Measurements from ENCODE around the gene CEP152.
"Not testable (repeated sequence)": the region's sequence is repeated elsewhere in the genome, so short reads cannot be mapped to it uniquely, and the experiment has no call there.

CEP152 gene, protein sequence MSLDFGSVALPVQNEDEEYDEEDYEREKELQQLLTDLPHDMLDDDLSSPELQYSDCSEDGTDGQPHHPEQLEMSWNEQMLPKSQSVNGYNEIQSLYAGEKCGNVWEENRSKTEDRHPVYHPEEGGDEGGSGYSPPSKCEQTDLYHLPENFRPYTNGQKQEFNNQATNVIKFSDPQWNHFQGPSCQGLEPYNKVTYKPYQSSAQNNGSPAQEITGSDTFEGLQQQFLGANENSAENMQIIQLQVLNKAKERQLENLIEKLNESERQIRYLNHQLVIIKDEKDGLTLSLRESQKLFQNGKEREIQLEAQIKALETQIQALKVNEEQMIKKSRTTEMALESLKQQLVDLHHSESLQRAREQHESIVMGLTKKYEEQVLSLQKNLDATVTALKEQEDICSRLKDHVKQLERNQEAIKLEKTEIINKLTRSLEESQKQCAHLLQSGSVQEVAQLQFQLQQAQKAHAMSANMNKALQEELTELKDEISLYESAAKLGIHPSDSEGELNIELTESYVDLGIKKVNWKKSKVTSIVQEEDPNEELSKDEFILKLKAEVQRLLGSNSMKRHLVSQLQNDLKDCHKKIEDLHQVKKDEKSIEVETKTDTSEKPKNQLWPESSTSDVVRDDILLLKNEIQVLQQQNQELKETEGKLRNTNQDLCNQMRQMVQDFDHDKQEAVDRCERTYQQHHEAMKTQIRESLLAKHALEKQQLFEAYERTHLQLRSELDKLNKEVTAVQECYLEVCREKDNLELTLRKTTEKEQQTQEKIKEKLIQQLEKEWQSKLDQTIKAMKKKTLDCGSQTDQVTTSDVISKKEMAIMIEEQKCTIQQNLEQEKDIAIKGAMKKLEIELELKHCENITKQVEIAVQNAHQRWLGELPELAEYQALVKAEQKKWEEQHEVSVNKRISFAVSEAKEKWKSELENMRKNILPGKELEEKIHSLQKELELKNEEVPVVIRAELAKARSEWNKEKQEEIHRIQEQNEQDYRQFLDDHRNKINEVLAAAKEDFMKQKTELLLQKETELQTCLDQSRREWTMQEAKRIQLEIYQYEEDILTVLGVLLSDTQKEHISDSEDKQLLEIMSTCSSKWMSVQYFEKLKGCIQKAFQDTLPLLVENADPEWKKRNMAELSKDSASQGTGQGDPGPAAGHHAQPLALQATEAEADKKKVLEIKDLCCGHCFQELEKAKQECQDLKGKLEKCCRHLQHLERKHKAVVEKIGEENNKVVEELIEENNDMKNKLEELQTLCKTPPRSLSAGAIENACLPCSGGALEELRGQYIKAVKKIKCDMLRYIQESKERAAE (N-terminal part only)

DNA sequence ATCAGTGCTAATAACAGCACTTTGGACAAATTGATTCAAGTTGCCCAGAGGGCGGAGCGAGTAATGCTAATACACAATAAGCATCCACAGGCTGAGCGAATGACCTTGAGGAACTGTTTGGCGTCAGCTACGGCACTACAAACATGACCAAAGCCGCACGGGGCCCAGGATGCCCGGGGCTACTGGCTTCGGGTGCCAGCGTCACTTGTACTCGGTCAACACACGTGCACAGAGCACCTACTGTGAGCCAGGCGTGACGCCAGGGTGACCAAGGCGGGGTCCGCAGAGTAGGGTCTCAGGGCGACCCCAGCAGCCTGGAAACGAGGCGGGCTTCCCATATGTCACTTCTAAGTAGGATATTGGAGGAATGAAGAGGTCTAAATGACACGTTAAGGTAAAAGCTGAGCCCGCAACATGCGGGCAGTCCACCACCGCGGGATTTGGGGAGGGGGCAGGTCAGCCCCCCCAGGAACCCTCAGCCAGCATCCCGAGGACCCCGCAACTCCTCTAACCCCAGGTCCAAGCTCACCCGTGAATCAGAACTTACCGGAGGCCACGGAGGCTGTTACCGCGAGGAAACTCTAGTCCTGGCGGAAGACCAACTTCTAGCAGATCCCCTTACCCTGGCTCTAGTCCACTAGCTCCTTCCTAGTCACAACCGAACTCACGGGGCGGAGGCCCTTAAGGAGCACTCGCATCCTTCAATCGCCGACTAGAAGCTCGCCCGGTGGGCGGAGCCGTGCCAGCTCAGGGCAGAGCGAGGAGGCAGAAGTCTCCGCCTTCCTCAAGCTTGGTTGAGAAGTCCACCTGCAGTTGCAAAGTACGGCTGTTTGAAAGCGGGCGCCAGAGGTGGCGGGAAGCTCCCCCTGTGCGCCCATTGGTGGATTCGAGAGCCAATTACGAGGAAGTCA lies at the start of gene CEP152:
Gene CEP152 (minus strand): TSS at position 656 of the 911 bp plus-strand sequence. CDS start 5,420 bp downstream, outside the sequence.
- DNase-seq, result peak; percentile 97 to 98

DNA sequence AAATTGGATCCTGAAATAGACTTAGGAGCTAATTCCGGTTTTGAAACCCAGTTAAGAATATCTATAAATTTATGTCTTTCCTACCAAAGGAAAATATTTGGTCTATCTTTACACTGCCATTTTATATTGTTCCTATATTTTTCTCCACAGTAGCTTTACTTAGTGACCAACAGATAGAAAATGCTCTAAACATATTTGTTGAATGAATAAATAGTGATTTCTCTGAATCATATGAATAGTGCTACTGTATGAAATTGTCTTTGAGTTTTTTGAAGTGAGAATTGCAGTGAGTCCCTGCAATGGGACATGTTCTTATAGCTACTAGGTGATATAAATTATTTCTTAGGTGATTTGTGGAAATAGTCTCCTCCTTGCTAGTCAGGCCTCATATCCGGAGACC lies 48.6 kb upstream of the CEP152 start:
- no peak for DNase-seq

DNA sequence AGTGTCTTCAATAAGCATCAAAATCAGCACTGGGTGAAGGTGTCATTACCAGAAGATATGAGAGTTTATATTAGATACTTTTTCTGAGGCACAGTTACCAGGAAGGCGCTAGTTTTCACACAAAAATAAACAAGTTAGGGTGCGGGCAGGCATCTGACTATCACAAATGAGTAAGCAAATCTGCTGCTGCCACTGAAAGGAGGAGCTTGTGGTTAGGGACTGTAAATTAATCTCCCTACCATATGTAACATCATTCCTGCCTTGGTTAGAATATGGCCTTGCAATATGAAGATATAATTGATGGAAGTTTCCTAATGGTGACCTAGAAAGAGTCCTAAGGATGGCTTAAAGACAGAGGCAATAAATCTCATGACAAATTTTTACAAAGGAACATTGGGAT lies 47.5 kb upstream of the CEP152 start:
- no peak for DNase-seq

DNA sequence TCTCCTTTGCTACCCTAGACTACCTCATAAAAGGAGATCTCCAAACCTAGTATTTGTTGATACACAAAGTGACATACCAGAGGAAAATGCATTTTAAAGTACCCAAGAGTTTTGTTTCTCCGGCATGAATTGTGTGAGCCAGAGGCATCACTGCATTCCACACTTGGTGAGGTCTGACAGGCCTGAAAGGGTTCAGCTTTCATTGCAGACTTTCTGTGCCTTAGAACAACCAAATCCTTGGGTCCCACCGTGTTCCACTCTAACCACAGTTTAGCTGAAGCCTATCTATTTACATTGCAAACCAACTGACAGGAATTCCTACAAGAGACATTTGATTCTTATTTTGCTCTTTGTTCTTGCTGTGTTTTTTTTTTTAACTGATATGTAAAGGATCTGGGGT lies 46.1 kb upstream of the CEP152 start:
- no peak for DNase-seq

DNA sequence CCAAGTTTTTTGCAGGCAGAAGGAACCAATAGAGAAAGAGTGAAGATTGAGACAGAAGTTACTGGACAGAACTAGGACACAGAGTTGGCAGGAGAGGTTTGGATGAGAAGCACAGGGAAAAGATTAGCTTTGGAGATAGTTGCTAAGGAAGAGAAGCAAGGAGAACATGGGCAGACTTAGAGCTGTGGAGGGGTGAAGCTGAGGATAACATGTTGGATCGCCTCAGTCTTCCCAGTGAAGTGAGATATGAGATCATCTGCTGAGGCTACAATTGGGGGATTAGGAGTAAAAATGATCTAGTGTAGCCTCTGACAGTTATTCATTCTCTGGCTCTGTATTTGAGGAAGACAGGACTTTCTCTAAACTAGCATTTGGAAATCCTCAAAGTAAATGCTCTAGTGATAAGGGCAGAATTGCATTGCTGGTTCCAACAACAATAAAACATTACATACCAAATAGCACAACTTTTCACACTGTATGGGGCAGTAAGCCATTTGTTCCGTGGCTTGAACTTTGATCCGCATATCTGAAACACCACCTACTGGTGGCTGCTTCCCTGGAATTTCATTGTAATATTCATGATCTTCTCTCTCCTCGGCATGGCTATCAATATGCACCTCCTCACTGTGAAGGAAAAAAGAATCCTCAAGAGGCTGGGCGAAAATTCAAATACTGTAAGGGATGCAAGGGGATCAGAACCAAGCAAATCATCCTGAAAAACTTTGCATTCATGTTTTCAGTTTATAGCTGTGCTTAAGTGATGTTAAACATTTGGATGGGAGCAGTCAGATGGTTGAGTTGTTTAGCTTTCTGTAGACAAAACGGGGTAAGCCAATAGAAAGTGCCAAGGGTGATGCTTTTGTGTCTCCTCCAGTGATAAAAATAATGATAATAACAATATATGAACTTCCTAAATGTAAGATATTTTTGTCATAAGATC lies 44.9 kb upstream of the CEP152 start:
- no peak for DNase-seq

DNA sequence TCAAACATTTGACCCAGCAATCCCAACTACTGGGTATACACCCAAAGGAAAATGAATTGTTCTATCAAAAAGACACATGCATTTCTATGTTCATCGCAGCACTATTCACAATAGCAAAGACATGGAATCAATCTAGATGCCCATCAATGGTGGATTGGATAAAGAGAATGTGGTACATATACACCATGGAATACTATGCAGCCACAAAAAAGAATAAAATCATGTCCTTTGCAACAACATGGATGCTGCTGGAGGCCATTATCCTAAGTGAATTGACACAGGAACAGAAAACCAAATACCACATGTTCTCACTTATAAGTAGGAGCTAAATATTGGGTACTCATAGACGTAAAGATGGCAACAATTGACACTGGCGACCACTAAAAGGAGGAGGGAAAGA lies 43.6 kb upstream of the CEP152 start:
- DNase-seq, result not testable (repeated sequence)

DNA sequence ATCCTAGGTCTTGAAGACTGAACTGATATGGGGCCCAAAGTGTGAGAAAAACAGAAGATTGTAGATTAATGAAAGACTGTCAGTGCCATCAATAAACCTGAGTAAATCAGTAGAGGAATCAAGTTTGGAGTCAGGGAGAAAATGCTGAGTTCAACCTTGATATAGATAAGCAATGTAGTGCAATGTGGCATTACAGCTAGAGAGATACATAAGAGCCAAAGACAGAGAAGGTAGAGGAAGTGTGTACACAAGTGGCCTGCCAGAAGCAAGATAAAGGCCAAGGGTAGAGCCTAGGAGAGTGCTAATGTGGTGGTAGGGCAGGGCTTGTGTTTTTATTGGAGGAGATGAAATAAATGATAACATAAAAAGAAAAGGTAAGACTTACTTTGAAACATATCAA lies 41.1 kb upstream of the CEP152 start:
- no peak for DNase-seq

DNA sequence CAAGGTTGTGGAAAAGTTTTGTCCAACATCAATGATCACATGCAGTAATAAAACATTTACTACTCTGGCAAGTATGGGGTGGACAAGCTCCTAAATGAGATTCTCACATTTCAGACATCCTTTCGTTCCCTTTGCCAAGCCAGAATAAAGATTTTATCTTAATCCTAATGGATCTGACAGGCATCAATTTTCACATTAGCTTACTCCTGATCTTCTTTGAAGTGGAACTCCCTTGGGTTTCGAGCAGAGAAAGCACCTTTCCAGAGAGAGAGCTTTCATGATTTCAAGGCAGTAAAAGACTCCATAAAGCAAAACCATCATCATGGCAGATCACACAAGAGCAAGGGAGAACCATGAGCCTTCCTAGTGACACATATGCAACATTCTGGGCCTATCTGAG lies 39.8 kb upstream of the CEP152 start:
- no peak for DNase-seq

DNA sequence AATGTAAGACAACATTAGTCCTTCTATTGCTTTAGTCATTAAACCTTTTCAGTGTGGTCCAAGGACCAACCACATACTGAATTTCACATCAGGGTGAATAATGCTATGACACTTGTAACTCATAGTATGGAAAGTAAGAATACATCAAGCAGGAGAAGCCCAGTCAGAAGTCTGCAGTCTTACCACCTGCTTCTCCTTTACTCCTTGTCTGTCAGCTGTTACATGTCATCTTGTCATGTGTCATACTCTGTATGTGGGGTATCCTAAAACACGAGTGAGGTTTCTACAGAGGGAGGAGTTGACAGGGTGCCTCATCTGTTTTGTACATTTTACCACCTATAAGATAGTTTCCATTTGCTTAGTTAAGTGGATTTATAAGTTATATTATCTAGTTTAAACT lies 34.3 kb upstream of the CEP152 start:
- no peak for DNase-seq

DNA sequence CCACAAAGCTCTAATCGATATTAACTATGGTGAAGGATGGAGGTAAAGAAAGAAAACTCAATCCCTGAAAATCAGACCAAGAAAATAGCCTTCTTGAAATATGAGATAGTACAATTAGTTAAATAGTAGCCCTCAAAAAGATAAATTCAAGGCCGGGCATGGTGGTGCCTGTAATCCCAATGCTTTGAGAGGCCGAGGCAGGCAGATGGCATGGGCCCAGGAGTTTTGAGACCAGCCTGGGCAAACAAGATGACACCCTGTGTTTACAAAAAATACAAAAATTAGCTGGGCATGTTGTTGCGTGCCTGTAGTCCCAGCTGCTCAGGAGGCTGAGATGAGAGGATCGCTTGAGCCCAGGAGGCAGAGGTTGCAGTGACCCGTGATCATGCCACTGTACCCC lies 31.6 kb upstream of the CEP152 start:
- DNase-seq, result no peak

DNA sequence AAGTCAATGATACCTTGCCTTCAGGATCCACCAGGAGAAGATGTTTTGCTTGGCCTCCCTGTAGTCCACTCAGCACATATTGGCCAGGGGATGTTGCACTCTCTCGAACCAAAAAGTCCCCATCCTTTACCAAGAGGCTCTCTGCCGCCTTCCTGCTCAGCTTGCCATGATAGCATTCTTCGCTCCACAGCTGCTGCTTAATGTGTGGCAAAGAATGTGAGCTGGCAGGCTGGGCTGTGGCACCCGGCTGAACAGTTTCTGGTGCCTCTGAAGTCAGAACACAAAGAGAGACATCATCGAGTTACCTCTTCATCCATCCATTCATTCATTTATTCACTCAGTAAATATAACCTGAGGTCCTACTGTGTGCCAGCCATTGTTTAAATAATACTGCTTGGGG lies 23.9 kb upstream of the CEP152 start:
- no peak for DNase-seq

DNA sequence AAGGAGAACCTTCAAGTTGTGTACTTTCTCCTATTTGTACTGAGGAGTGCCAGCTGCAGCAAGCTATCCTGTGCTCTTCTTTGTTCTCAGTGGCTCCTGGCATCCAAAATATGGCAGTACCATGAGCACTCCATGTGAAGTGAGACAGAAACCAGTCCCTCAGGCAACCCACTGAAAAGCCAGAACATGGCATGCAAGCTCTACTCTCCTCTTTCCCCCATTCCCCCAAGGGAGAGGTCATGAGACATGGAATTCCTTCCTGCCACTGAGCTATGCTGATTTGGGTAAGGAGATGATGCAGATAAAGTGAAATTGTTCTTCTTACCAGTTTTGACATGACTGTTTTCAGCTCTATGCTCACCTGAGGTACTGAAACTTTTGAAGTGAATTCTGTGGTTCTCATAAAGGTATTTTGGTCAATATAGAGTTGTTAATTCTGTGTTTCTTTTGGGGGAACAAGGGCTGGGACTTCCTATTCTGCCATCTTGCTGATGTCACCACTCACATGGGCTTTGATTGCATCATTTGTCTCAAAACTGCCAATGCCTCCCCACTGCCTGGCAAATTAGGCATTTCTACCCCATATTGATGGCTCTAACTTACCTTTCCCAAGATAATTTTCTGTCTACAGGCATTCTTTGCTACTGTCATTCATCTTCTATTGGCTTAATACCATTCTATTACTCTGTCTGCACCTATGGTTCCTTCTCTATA lies 22.8 kb upstream of the CEP152 start:
- DNase-seq, result no peak

DNA sequence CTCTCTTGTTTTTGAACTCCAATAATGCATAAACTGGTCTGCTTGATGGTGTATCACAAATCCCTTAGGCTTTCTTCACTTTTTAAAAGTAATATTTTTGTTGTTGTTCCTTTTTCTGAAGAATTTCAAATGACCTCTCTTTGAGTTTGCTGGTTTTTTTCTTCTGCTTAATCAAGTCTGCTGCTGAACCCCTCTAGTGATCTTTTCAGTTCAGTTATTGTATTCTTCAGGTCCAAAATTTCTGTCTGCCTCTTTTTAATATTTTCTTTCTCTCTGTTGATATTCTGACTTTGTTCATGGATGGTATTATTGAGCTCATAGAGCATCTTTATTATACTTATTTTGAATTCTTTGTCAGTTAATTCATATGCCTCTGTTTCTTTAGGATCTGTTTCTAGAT lies 21.8 kb upstream of the CEP152 start:
- DNase-seq, result no peak

DNA sequence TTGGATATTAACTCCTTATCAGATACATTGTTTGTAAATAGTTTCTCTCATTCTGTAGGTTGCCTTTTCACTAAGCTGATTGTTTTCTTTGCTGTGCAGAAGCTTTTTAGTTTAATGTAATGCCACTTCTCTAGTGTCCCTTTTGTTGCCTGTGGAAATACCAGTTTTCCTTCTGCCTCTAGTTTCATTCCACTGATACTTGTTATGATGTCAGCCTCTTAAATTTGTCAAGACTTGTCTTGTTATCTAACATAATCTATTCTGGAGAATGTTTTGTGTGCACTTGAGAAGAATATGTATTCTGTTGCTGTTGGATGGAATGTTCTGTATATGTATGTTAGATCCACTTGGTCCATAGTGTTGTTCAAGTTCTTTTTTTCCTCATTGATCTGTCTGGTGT lies 18.0 kb upstream of the CEP152 start:
- no peak for DNase-seq

DNA sequence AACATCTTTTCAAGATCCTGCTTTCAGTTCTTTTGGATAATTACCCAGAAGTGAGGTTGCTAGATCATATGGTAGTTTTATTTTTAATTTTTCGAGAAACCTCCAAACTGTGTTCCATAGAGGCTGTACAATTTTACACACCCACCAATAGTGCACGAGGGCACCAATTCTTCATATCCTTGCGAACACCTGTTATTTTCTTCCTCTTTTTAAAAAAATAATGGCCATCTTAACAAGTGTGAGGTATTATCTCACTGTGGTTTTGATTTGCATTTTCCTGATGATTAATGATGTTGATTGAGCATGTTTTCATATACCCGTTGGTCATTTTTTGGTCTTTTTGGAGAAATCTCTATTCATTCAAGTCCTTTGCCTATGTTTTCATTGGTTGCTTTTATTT lies 17.6 kb upstream of the CEP152 start:
- no peak for DNase-seq

DNA sequence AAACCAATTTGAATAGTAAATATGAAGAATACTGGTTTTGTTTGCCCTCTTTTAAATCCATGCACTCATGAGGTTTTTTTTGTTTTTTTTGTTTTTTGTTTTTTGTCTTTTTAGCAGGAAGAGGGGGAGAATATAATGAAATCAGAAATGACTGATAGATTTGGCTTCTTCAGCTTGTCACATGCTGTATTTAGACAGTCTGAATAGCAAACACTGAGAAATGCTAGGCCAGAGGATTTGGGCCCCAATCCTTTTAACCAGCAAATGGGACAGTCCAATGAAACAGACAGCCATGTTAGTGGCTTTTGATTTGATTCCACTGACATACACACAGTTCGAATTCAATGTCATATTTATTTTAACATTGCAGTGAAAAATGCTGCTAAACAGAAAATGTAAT lies 14.2 kb upstream of the CEP152 start:
- DNase-seq, result no peak

DNA sequence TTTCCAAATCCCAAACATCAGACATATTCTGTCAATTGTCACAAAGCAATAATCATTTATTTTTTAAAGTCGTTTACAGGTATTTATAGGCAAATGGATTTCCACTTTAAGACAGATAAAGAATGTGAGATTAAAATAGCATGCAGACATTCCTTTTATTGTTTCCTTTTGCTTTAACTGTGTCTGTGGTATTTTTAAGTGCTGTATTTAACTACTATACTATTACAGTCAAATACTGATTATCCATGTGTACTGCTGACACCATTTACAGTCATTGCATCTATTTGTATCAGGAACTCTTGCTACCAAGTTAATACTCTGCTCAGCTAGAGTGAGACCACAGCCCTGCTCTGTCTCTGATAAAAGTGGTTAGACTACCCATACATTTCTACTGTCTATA lies 12.8 kb upstream of the CEP152 start:
- no peak for DNase-seq

DNA sequence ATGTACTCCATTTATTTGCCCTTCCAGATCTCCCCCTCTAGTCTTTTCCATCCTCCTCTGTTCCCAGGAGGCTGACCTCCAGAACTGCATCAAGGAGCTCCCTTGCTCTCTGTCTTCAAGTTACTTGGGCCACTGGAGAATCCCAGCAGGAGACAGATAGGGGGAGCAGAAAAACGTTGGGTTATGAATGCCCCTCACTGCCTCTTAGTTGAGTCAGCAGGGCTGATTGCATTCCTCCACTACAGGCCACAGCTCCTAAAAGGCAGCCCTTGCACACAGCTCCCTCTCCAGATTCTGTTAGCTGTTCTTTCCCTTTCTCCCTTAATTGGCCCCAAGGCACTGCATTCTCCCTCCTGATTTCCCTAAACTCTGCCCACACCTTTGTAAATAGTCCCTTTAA lies 12.4 kb upstream of the CEP152 start:
- DNase-seq, result no peak

DNA sequence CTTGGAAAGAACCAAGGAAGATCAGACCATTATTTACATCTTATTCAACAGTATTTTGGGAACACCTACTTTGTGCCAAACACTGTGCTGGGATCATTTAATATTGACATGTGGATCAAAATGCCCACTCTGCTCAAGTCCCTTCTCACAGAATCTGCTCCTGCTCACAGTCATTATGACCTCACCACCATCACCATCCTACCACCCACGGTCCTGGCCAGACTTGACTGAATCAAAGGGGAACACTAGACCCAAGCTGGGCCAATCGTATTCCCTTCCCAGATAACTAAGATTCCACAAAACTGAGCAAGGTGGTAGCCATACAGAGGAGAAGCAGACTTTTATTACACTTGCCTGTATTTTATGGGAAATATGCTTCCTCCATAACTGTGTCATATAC lies 3.4 kb upstream of the CEP152 start:
- no peak for DNase-seq

DNA sequence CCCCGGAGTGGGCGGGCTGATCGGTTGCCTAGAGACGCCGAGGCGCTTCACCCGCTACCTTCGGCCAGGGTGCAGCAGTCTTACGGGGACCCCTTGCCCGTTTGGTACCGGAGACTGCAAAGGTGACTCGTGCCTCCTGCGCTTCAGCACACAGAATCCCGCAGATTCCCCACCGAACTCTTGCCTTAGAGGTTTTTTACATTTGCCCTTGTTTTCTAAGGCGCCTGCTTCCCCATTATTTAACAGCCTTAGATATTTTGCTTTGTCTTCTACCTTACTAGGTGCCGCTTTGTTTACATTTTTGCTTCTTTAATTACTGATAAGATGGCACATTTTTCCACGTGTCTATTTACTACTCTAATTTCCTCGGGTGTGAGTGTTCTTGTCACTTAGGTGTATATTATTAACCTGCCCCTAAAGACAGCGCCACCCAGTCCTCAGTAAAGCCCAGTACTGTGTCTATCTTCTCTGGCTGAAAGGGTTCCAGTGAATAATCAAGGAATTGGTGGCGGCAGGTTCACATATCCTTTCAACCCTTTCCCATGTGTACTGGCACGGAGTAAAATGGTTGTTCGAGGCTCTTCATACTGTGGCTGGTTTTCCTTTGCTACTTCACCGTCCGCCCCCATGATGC lies 573 bp upstream of the CEP152 start:
- peak in 1 of 2 experiments; percentile 7 for DNase-seq

Measured in activated CD4-positive, alpha-beta T cell treated with anti-CD3 and anti-CD28 coated beads, Interleukin-2, amount 50 U/mL, for 48 hours (primary cell).